ENCODE data around the gene RPS21.

DNA sequence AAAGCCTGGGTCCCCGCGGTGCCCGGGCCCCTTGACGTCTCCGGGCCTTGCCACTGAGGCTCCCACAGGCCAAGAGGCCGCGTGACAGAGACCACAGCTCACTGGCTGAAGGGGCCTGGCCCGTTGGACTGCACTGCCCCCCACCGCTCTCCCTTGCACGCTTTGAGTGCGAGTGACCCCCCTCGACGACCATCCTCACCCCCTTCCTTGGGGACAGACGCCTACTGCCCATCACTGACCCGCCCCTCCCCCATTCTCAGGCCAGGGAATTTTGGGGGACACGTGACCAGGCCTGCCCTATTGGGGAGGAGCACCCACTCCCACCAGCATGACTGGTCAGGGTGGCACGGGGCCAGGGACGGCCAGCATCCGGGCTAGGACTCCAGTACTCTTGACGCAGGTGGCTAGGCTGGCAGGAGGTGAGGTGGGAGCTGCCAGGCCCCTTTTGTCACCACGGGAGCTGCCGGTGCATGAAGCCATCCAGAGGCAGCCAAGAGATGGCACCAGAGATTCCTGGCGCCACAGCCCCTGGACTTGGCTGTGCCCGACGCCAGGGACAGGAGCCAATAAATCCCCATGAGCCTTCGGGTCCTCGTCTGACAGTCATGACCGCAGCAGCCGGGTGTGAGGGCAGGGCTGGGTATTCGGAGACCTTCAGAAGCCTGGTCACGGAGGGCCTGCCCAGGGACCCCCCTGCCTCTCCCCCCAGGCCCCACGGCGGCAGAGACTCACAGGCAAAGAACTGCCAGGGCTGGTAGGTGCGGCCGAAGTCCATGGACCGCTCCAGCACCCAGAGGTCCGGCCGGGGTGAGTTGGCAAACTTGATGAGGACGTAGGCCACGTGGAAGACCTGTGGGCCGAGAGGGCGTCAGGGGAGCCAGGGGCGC is 34.3 kb upstream of the RPS21 start:
- TF ChIP-seq CBX5 (IDR thresholded peaks at IDR 0.05; ENCODE audit: low read depth) (no peak), POLR2AphosphoS5 (IDR thresholded peaks at IDR 0.05; ENCODE audit: low read length) (no peak), EZH2 (IDR thresholded peaks at IDR 0.05; ENCODE audit: borderline replicate concordance, control insufficient read depth, low read depth, low read length) (no peak), MYC (IDR thresholded peaks at IDR 0.05; ENCODE audit: insufficient read depth, insufficient read length, insufficient replicate concordance, low read length, severe bottlenecking) (no peak), EP300 (IDR thresholded peaks at IDR 0.05; ENCODE audit: borderline replicate concordance in 1 of 2, control insufficient read depth in 1 of 2, low read depth in 2 of 2, low read length in 2 of 2) (no peak), HCFC1 (IDR thresholded peaks at IDR 0.05; ENCODE audit: low read length) (no peak), POLR2AphosphoS2 (IDR thresholded peaks at IDR 0.05; ENCODE audit: low read depth, low read length) (no peak), JUNB (IDR thresholded peaks at IDR 0.05) (no peak), TAF1 (IDR thresholded peaks at IDR 0.05; ENCODE audit: borderline replicate concordance, low read depth, low read length) (no peak)
- TF ChIP-seq, protein P1, sequence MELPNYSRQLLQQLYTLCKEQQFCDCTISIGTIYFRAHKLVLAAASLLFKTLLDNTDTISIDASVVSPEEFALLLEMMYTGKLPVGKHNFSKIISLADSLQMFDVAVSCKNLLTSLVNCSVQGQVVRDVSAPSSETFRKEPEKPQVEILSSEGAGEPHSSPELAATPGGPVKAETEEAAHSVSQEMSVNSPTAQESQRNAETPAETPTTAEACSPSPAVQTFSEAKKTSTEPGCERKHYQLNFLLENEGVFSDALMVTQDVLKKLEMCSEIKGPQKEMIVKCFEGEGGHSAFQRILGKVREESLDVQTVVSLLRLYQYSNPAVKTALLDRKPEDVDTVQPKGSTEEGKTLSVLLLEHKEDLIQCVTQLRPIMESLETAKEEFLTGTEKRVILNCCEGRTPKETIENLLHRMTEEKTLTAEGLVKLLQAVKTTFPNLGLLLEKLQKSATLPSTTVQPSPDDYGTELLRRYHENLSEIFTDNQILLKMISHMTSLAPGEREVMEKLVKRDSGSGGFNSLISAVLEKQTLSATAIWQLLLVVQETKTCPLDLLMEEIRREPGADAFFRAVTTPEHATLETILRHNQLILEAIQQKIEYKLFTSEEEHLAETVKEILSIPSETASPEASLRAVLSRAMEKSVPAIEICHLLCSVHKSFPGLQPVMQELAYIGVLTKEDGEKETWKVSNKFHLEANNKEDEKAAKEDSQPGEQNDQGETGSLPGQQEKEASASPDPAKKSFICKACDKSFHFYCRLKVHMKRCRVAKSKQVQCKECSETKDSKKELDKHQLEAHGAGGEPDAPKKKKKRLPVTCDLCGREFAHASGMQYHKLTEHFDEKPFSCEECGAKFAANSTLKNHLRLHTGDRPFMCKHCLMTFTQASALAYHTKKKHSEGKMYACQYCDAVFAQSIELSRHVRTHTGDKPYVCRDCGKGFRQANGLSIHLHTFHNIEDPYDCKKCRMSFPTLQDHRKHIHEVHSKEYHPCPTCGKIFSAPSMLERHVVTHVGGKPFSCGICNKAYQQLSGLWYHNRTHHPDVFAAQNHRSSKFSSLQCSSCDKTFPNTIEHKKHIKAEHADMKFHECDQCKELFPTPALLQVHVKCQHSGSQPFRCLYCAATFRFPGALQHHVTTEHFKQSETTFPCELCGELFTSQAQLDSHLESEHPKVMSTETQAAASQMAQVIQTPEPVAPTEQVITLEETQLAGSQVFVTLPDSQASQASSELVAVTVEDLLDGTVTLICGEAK (IDR thresholded peaks at IDR 0.05; ENCODE audit: borderline replicate concordance): no peak
- TF ChIP-seq, protein P2, sequence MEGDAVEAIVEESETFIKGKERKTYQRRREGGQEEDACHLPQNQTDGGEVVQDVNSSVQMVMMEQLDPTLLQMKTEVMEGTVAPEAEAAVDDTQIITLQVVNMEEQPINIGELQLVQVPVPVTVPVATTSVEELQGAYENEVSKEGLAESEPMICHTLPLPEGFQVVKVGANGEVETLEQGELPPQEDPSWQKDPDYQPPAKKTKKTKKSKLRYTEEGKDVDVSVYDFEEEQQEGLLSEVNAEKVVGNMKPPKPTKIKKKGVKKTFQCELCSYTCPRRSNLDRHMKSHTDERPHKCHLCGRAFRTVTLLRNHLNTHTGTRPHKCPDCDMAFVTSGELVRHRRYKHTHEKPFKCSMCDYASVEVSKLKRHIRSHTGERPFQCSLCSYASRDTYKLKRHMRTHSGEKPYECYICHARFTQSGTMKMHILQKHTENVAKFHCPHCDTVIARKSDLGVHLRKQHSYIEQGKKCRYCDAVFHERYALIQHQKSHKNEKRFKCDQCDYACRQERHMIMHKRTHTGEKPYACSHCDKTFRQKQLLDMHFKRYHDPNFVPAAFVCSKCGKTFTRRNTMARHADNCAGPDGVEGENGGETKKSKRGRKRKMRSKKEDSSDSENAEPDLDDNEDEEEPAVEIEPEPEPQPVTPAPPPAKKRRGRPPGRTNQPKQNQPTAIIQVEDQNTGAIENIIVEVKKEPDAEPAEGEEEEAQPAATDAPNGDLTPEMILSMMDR (IDR thresholded peaks at IDR 0.05 in 2 of 3, conservative IDR thresholded peaks at IDR 0.05 in 1 of 3; ENCODE audit: control insufficient read depth in 2 of 3, extremely low read depth in 1 of 3, insufficient read depth in 1 of 3, low read depth in 3 of 3, low read length in 3 of 3): no peak
